Stimulated activated CD8-positive, alpha-beta memory T cell treated with anti-CD3 and anti-CD28 coated beads, Interleukin-4, amount 100 ng/mL, for 1 hour (primary cell): Measurements from ENCODE around the gene RAB15.

ENCODE experiments used
- DNase-seq, 2 donors: peaks; one replicate each; pipeline ENCODE4 v3.0.0-alpha.2; 2020; ENCODE audit warnings: low read depth in 2 of 2, low spot score in 1 of 2

Gene RAB15

GRCh38 chr14:64971943-64972791, at the start of gene RAB15:
Gene RAB15, minus strand, starts transcription at chr14:64972336. Its CDS starts 260 bp downstream, at chr14:64972076.
- DNase-seq = no peak

- DNase-seq = no peak
Observed at GRCh38 chr14:65019944-65020566, 47.9 kb upstream of the RAB15 start.

GRCh38 chr14:65016471-65016870, 44.3 kb upstream of the RAB15 start:
- DNase-seq = no peak

GRCh38 chr14:65015391-65015790, 43.3 kb upstream of the RAB15 start:
- no peak for DNase-seq

GRCh38 chr14:65012353-65012752, 40.2 kb upstream of the RAB15 start:
- no peak for DNase-seq

- no peak for DNase-seq
Observed at GRCh38 chr14:65011538-65011937, 39.4 kb upstream of the RAB15 start.

GRCh38 chr14:65010211-65010931, 38.2 kb upstream of the RAB15 start:
- DNase-seq = no peak

- no peak for DNase-seq
Observed at GRCh38 chr14:65007202-65007601, 35.1 kb upstream of the RAB15 start.

- DNase-seq = no peak
Observed at GRCh38 chr14:65006261-65006721, 34.2 kb upstream of the RAB15 start.

- no peak for DNase-seq
Observed at GRCh38 chr14:65003394-65003793, 31.3 kb upstream of the RAB15 start.

- DNase-seq = no peak
Observed at GRCh38 chr14:65002586-65003210, 30.6 kb upstream of the RAB15 start.

GRCh38 chr14:65001723-65002122, 29.6 kb upstream of the RAB15 start:
- DNase-seq = no peak

GRCh38 chr14:65000898-65001591, 28.9 kb upstream of the RAB15 start:
- DNase-seq = no peak

GRCh38 chr14:64998455-64998931, 26.4 kb upstream of the RAB15 start:
- no peak for DNase-seq

- no peak for DNase-seq
Observed at GRCh38 chr14:64997108-64997794, 25.1 kb upstream of the RAB15 start.

- DNase-seq = no peak
Observed at GRCh38 chr14:64995291-64995690, 23.2 kb upstream of the RAB15 start.

- DNase-seq = no peak
Observed at GRCh38 chr14:64994540-64994939, 22.4 kb upstream of the RAB15 start.

GRCh38 chr14:64993266-64993930, 21.3 kb upstream of the RAB15 start:
- no peak for DNase-seq

- no peak for DNase-seq
Observed at GRCh38 chr14:64992328-64992885, 20.3 kb upstream of the RAB15 start.
